Activated CD4-positive, alpha-beta T cell treated with anti-CD3 and anti-CD28 coated beads, Interleukin-2, Interleukin-4, amounts not matched to agents 100 ng/mL and 50 ng/mL, durations not matched to agents 16 hours and 8 hours (primary cell): ENCODE measurements around the gene UMPS.
"Not testable (repeated sequence)": the region's sequence is repeated elsewhere in the genome, so short reads cannot be mapped to it uniquely, and the experiment has no call there.

Experiments used
- DNase-seq: peaks from one replicate; pipeline ENCODE4 v3.0.0-alpha.2; 2020; ENCODE audit warnings: low spot score

Gene UMPS

GRCh38 chr3:124780356-124780755 lies 50.1 kb downstream of the UMPS start:
- DNase-seq = no peak

DNA sequence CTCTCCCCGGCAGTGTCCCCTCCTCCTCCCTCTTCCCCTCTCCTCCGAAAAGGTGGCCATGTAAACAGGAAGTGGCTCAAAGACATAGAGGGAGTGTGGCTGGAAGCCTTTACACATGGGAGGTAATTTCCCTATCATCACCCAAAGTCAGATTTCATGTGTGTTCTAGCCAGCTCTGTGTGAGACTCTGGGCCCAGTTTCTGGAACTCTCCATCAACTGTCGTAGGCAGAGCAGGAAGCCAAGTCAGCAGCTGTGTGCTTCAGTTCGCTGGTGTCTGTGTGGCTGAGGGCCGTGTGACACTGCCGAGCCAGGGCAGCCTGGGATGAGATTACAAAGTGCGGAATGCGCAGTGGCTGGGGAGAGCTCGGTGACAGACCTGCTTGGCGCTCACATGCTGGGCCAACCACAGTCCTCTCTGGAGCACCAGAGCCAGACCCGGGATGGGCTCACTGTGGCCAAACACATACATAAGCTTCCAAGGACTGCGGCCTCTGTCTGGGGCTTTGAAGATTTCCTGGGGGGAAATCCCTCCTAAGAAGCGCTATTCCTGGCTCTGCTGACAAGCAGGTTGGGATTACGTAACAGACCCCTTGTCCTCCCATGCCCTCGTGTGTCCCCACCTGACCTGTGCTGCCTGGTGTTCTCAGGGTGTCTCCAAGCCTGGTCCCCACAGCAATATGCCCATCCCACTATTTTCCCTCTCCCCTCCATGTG lies 50.7 kb downstream of the UMPS start:
- DNase-seq = no peak

DNA sequence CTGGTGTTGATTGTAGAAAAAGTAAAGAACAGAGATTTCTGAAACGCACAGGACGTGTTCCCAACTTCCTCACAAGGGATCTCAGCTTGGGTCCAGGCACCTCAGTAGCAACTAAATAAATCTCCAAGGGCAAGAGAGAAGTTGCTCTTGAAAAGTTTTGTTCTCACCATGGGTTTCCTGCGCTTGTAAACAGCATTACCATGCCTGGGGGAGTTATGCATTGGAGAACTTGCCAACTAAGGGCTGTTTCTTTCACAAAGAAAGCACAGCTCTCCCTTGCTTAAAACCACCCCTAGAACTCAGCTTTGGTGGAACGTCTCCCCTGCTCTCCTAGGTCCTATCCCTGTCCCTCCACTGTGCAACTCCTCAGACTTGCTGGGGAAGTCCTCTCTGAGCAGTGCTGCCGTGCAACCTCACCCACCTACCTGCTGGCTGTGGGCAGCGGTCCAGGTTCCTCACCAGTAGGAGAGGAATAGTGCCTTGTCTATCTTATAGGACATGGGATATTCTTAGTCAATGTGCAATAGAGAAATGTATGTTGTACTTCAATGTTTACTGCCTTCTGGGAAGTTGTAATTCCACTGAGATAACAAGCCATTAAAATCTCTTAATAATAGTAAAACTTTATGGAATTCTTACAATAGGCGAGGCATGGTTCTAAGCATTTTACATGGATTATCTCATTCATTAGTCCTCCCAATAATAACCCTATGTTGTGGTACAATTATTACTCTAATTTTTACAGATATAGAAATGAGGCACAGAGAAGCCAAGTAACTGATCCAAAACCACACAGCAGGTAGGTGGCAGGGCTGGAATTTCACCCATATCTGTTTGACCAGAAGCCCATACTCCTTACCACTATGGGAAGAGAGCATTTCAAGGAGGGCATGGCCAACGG lies 51.5 kb downstream of the UMPS start:
- no peak for DNase-seq

DNA sequence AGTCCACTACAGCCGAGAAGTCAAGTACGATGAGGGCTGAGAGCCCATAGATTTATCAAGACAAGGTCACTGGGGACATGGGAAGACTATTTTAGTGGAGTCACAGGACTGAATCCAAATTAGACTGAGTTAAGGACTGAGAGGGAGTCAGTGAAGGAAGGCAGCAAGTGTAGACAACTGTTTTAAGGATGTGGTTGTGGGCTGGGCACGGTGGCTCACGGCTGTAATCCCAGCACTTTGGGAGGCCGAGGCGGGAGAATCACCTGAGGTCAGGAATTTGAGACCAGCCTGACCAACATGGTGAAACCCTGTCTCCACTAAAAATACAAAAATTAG lies 52.1 kb downstream of the UMPS start:
- DNase-seq = not testable (repeated sequence)

DNA sequence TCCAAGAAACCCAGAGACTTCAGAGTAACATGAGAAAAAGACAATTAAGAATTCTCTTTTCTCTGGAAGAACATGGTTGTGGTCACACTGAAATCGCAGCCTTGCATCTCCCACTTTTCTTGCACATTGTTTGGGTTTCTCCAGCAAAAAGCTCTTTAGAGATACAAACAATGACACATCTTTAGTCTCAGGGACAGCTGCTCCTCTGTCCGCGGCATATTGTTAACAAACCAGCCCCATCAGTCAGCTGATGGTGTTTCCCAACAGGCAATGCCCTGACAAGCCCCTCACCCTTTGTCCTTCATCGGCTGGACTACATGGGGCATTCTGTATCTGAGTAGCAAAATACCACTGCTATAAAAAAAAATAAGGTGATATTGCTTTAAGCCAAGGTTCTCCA lies 53.4 kb downstream of the UMPS start:
- DNase-seq = no peak

GRCh38 chr3:124784686-124785382 lies 54.6 kb downstream of the UMPS start:
- DNase-seq = peak; percentile 16

DNA sequence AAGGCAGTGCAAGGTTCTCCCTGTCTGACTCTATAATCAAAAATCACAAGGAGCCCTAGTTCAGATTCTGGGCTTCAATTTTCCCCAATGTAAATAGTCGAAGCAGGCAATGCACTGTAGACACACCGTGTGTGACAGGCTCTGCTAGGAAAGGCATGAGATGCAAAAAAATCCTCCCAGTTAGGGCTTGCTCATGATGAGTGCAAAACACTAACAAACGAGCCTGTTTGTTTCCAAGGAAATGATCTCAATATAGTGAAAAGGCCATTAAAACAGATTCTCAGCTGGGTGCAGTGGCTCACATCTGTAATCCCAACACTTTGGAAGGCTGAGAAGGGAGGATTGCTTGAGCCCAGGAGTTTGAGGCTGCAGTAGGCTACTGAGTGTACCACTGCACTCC lies 55.7 kb downstream of the UMPS start:
- no peak for DNase-seq

DNA sequence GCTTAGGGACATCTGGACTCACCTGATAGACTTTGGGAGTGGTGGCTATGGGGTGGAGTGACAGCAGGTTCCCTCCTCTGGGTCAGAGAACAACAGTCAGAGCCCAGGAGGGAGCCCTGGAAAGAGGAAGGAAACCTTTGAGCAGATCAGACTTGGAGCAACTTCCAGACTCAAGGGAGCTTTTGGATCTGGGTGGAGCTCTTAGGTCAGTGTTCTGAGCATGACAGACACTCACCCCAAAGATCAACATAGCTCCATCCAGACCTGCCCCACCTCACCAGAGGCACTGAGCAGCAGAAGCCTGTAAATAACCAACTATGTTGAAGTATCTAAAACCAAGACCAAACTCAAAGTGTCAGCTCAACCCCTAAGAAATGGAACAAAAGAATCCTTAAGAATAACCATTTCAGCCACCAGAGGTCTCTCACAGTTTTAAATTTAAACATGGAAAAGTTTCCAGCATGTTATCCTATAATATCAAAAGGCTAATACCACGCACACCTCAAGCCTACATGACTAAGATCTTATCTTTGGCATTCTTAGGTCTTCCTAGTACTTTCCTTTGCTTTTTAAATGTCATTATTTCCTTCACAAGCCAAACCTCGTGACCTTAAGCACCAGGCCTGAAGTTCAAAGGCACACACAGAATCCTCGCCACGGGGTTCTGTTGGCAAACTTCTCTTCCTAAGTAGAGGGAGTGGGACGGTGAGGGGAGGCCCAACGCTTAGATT lies 56.4 kb downstream of the UMPS start:
- no peak for DNase-seq

DNA sequence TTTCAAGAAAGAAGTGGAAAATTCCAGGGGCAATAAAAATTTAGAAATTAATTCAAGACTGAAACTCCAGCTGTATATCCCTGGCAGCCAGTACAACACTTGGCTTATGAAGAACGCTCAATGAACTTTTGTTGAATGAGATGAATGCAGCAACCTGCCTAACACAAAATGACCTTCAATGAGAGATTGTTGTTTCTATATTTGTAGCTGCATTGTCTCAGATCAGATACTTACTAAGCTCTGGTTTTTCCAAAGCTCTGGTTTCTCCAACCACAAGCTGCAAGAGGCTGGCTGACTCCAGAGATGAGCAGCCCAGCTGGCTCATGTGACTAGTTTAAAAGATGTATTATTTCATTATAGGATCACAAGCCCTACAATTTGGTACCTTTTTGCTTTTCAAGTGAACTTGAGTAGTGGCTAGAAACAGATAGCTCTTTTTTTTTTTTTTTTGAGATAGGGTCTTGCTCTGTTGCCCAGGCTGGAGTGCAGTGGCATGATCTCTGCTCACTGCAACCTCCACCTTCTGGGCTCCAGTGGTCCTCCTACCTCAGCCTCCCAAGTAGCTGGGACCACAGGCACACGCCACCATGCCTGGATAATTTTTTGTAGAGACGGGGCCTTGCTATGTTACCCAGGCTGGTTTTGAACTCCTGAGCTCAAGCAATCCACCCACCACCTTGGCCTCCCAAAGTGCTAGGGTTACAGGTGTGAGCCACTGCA lies 57.4 kb downstream of the UMPS start:
- DNase-seq = peak; percentile 9

DNA sequence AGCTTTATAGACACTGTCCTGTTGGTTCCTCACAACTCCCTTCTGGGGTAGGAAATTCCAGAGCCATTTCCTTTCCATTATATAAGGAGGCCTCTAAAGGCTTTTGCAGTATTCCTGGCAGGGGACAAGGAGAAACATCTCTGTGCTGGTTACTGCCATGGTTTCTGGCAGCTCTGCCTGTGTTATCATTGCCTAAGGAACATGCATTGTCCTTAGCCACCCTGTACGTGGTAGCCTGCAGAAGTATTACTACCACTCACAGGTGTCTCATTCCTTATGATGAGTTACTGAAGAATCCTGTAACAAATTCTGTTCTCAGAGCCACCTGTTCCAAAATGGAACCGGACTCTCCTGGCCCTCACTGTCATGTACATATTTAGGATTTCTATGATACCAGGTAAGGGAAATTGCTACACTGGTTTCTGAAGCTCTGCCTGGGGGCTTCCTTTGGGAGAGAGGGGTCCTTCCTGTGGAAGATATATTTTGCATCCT lies 58.0 kb downstream of the UMPS start:
- DNase-seq = no peak

DNA sequence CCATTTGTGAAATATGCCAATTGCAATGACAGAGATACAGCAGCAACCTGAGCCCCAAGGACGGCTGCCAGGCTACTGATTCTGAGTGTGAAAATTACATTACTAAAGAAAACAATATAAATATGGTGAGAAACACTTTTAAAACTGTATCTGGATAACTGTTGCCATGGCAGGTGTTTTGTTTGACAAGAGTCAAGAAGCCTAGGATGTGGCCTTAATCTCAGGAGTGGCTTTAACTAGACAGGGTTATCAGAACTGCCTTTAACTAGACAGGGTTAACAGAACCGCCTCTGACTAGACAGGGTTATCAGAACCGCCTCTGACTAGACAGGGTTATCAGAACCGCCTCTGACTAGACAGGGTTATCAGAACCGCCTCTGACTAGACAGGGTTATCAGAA lies 58.9 kb downstream of the UMPS start:
- not testable (repeated sequence) for DNase-seq

DNA sequence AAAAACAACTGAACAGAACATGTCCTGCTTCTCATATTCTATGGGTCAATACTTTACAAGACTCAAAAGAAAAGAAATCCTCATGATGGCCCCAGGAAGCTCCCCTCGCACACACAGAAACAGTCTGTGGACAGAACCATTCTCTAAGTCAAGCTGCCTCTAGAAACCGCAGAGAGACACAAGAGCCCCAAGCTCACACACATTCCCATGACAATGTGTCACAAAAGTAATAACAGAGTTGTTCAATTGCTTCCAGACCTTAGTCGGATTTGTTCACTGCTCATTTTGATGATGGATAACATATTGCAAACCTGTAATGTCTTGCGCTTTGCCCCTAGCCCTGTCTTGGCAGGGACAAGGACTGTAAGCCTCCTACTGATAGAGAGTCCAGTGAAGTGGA lies 60.9 kb downstream of the UMPS start:
- no peak for DNase-seq

GRCh38 chr3:124791639-124792151 lies 61.4 kb downstream of the UMPS start:
- DNase-seq = no peak

GRCh38 chr3:124792341-124793040 lies 62.2 kb downstream of the UMPS start:
- DNase-seq = no peak

GRCh38 chr3:124793054-124793739 lies 62.9 kb downstream of the UMPS start:
- no peak for DNase-seq

DNA sequence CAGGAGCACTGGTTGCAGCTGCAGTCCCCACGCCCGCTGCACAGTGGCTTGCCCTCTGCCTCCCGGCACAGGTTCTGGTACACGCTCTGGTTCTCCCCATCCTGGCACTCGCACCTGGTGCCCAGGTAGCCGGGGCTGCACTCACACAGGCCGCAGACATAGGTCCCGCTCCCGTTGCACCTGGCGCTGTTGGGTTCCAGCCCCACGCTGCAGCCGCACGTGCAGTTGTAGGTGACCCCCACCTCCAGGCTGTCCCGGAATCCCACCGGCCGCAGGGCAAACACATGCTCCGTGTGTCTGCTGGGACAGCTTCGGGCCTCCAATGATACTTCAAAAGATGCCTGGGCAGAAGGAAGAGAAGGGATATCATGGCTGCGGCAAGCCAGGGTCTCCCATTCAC lies 66.2 kb downstream of the UMPS start:
- no peak for DNase-seq

- no peak for DNase-seq
These were observed 67.2 kb downstream of the UMPS start for GRCh38 chr3:124797426-124797945.
